Sigmoid colon (tissue), 7 donors: ENCODE measurements around the gene NEDD1. TPM values are rescaled to one million over a fixed set of nuclear protein-coding genes. Genes with fewer than 3 reads are reported as not detected.

Experiments used
- DNase-seq: peaks from one replicate; pipeline ENCODE4 v3.0.0-alpha.2; 2019
- H3K27ac ChIP-seq, 4 donors: fragments of 200-600 bp; sonication (generic); one replicate each; pipeline ENCODE4 v1.5.1; 2016 to 2019; ENCODE audit warnings: mild to moderate bottlenecking in 1 of 4
- H3K27me3 ChIP-seq, 3 donors: fragments of 200-600 bp; sonication (generic); one replicate each; pipeline ENCODE4 v1.5.1; 2019; ENCODE audit warnings: mild to moderate bottlenecking in 1 of 3
- H3K36me3 ChIP-seq, 4 donors: fragments of 200-600 bp; sonication (generic); one replicate each; pipeline ENCODE4 v1.5.1; 2016 to 2019
- H3K4me1 ChIP-seq, 4 donors: fragments of 200-600 bp; sonication (generic); one replicate each; pipeline ENCODE4 v1.5.1; 2017 to 2019
- H3K4me3 ChIP-seq, 4 donors: fragments of 200-600 bp; sonication (generic); one replicate each; pipeline ENCODE4 v1.5.1; 2017 to 2019; ENCODE audit warnings: mild to moderate bottlenecking in 2 of 4, moderate library complexity in 1 of 4
- H3K9me3 ChIP-seq, 4 donors: fragments of 200-600 bp in 3 of 4; sonication (generic) in 3 of 4; one replicate each; pipeline versions ENCODE4 v1.5.1 to v1.6.1; 2013 to 2019
- CTCF ChIP-seq, 4 experiments: fragments of 450-650 bp in 3 of 4; fragments of 200-600 bp in 1 of 4; IDR thresholded peaks; one replicate each; pipeline ENCODE4 v1.5.1; 2016 to 2019; ENCODE audit warnings: antibody characterized with exemption in 4 of 4, mild to moderate bottlenecking in 3 of 4, moderate library complexity in 2 of 4
- EP300 ChIP-seq, 4 donors: sonication (generic); formaldehyde crosslinking; IDR thresholded peaks; one replicate each; pipeline ENCODE4 v1.6.1; 2017; ENCODE audit warnings: antibody characterized with exemption in 4 of 4
- POLR2A ChIP-seq, 2 donors: fragments of 450-650 bp; IDR thresholded peaks; one replicate each; pipeline ENCODE4 v1.6.1; 2016; ENCODE audit warnings: antibody characterized with exemption in 2 of 2, mild to moderate bottlenecking in 2 of 2, moderate library complexity in 2 of 2
- POLR2AphosphoS5 ChIP-seq, 4 donors: sonication (generic); formaldehyde crosslinking; IDR thresholded peaks; one replicate each; pipeline ENCODE4 v1.6.1; 2017; ENCODE audit warnings: antibody characterized with exemption in 4 of 4
- WGBS, 2 donors: extraction: QIAGEN DNeasy Blood & Tissue Kit; methylation state at CpG; one replicate each; pipeline ENCODE4 v1.1.7; 2013; 5-methylcytosine and 5-hydroxymethylcytosine counted together
- intact Hi-C: fragments of 100-400 bp; cut with DNase I; formaldehyde crosslinking; loops from one replicate; pipeline ENCODE4 v1.15.1; 2023
- polyA plus RNA-seq, 3 donors: library from polyadenylated mRNA; stranded (reverse); fragments of 200-250 nt; gene quantifications; one replicate each; pipeline ENCODE4 v1.2.3, GENCODE V29; 2013
- total RNA-seq, 4 donors: library from RNA; depleted of rRNA; stranded (reverse); fragments of >200 nt; gene quantifications; one replicate each; pipeline ENCODE4 v1.1.0, GENCODE V29; 2016
- donor health status: healthy with polysubstance abuse.
- donor health status: Bipolar disorder and iron deficiency.
- donor health status: healthy.

Gene NEDD1
- total and polyA plus RNA-seq, 7 donors: 5.8 to 31.6 (median 17.1) TPM

GRCh38 chr12:96919510-96920210, 12.6 kb downstream of the NEDD1 start:
- Histone ChIP-seq H3K4me3 (no peak overlapping the region), H3K36me3 (peaks cover 0 to 22% (median 0%) of the 10 kb centered on the region in 4 donors), H3K27ac (no peak overlapping the region), H3K4me1 (no peaks in the 10 kb centered on the region), H3K9me3 (no peaks in the 10 kb centered on the region), H3K27me3 (no peaks in the 10 kb centered on the region)
- 89 to 91% methylated on average over 2 of the region's 2 CpGs for WGBS, 2 donors
- no peak for TF ChIP-seq CTCF (IDR thresholded peaks at IDR 0.05)
- no peak for TF ChIP-seq EP300 (IDR thresholded peaks at IDR 0.05)
- no peak for TF ChIP-seq POLR2AphosphoS5 (IDR thresholded peaks at IDR 0.05)
- TF ChIP-seq POLR2A (IDR thresholded peaks at IDR 0.05): no peak
- intact Hi-C loops: no loop called here
- DNase-seq: no peak

DNA sequence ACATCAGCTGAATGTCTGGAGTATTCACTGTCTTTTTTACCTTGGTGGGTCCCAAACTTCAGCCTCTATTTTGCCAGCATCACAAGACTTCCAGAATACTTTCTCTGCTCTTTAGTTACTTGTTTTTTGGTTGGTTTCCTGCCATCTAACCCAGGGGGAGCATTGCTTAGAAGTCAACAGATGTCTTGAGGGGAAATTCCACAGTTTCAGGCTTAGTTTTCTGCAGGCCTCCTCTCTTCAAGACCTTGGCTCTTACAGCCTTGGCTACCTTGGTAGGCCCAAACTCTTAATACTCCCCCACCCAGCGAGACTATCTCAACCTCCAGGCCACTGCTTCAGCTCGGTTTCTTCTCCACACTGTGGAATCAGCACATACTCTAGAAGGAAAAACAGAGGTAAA, 41.7 kb downstream of the NEDD1 start:
- intact Hi-C loops: no loop called here
- Histone ChIP-seq H3K36me3 (peaks cover 0 to 81% (median 11%) of the 10 kb centered on the region in 4 donors), H3K9me3 (no peaks in the 10 kb centered on the region), H3K4me3 (no peak overlapping the region), H3K4me1 (no peaks in the 10 kb centered on the region), H3K27me3 (no peaks in the 10 kb centered on the region), H3K27ac (no peak overlapping the region)
- no peak for DNase-seq
- TF ChIP-seq CTCF (IDR thresholded peaks at IDR 0.05) (no peak), EP300 (IDR thresholded peaks at IDR 0.05) (no peak), POLR2AphosphoS5 (IDR thresholded peaks at IDR 0.05) (no peak), POLR2A (IDR thresholded peaks at IDR 0.05) (no peak)
- 93 to 97% methylated on average over 2 of the region's 2 CpGs for WGBS, 2 donors

GRCh38 chr12:96979532-96979931, 72.5 kb downstream of the NEDD1 start:
- WGBS, 2 donors: 85 to 90% methylated on average over 3 of the region's 3 CpGs
- H3K27me3 ChIP-seq: no peaks in the 10 kb centered on the region
- no peak overlapping the region for H3K4me3 ChIP-seq
- H3K27ac ChIP-seq: no peak overlapping the region
- TF ChIP-seq POLR2A (IDR thresholded peaks at IDR 0.05) (no peak), CTCF (IDR thresholded peaks at IDR 0.05) (no peak), POLR2AphosphoS5 (IDR thresholded peaks at IDR 0.05) (no peak), EP300 (IDR thresholded peaks at IDR 0.05) (no peak)
- DNase-seq: no peak
- no peaks in the 10 kb centered on the region for H3K9me3 ChIP-seq
- peaks cover 0 to 5% (median 2%) of the 10 kb centered on the region in 4 donors for H3K4me1 ChIP-seq
- intact Hi-C loops: no loop called here
- H3K36me3 ChIP-seq: no peaks in the 10 kb centered on the region

DNA sequence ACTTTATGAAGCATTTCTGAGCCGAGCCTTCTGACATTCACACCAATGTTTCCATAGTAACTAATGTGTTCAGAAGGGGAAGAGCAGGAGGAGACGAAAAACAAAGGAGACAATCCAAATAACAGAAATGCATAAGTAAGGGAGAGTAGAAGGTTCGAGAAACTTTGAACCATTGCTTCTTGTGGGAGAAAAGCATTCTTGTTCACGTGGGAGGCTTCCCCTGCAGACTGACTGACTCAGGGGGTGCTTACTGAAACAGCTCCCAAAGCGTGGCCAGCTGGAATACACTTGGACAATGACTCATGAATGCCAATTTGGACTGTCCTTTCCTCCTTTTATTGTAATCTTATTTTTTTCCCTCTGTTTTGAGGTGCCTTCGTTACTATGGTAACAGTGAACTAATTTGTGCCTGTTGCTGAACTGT, 73.9 kb downstream of the NEDD1 start:
- Histone ChIP-seq H3K4me1 (peaks cover 0 to 11% (median 9%) of the 10 kb centered on the region in 4 donors), H3K36me3 (no peaks in the 10 kb centered on the region), H3K27ac (no peak overlapping the region), H3K4me3 (no peak overlapping the region), H3K27me3 (peaks cover 0 to 13% (median 4%) of the 10 kb centered on the region in 3 donors), H3K9me3 (no peaks in the 10 kb centered on the region)
- WGBS, 2 donors: 29 to 55% methylated on average over 6 of the region's 6 CpGs
- intact Hi-C loops: no loop called here
- DNase-seq: no peak
- TF ChIP-seq POLR2A (IDR thresholded peaks at IDR 0.05) (no peak), EP300 (IDR thresholded peaks at IDR 0.05) (no peak), CTCF (IDR thresholded peaks at IDR 0.05) (no peak), POLR2AphosphoS5 (IDR thresholded peaks at IDR 0.05) (no peak)
